RWPE2 (cell line): Measurements from ENCODE around the gene ZNF771.
"Not testable (repeated sequence)": the region's sequence is repeated elsewhere in the genome, so short reads cannot be mapped to it uniquely, and the experiment has no call there.

Experiments used
- ATAC-seq: fragments of 200-7000 bp; cut with Tn5 transposase; 3 replicates; pipeline ENCODE4 v1.9.1; 2021; ENCODE audit warnings: low read depth
- DNase-seq: peaks from one replicate; pipeline ENCODE4 v3.0.0-alpha.2; 2020; ENCODE audit warnings: low spot score
- H3K27ac ChIP-seq: fragments of 450-650 bp; 2 replicates; pipeline ENCODE4 v1.5.1; 2017; ENCODE audit warnings: mild to moderate bottlenecking; ENCODE audit not compliant: poor library complexity, severe bottlenecking
- H3K27me3 ChIP-seq: fragments of 250-450 bp; sonication (Bioruptor Pico); 2 replicates; pipeline ENCODE4 v1.5.1; 2021; ENCODE audit warnings: mild to moderate bottlenecking, moderate library complexity; ENCODE audit not compliant: insufficient read depth, poor library complexity, severe bottlenecking
- H3K36me3 ChIP-seq: fragments of 250-450 bp; sonication (Bioruptor Pico); 2 replicates; pipeline ENCODE4 v1.5.1; 2020; ENCODE audit warnings: low read depth, mild to moderate bottlenecking, moderate library complexity
- H3K4me1 ChIP-seq: fragments of 250-450 bp; sonication (Bioruptor Pico); 2 replicates; pipeline ENCODE4 v1.5.1; 2021; ENCODE audit warnings: mild to moderate bottlenecking, moderate library complexity; ENCODE audit not compliant: insufficient read depth, poor library complexity, severe bottlenecking
- H3K4me3 ChIP-seq: fragments of 250-450 bp; sonication (Bioruptor Pico); 2 replicates; pipeline ENCODE4 v1.5.1; 2021; ENCODE audit warnings: mild to moderate bottlenecking, moderate library complexity; ENCODE audit not compliant: severe bottlenecking
- H3K9me3 ChIP-seq: fragments of 250-450 bp; sonication (Bioruptor Pico); 2 replicates; pipeline ENCODE4 v1.5.1; 2021; ENCODE audit warnings: mild to moderate bottlenecking, moderate library complexity; ENCODE audit not compliant: severe bottlenecking
- TF ChIP-seq, protein P1 (sequence below): fragments of 450-650 bp; IDR thresholded peaks from one replicate; pipeline ENCODE4 v1.5.1; 2017; ENCODE audit warnings: mild to moderate bottlenecking, moderate library complexity; ENCODE audit not compliant: poor library complexity, severe bottlenecking

ZNF771 gene

DNA sequence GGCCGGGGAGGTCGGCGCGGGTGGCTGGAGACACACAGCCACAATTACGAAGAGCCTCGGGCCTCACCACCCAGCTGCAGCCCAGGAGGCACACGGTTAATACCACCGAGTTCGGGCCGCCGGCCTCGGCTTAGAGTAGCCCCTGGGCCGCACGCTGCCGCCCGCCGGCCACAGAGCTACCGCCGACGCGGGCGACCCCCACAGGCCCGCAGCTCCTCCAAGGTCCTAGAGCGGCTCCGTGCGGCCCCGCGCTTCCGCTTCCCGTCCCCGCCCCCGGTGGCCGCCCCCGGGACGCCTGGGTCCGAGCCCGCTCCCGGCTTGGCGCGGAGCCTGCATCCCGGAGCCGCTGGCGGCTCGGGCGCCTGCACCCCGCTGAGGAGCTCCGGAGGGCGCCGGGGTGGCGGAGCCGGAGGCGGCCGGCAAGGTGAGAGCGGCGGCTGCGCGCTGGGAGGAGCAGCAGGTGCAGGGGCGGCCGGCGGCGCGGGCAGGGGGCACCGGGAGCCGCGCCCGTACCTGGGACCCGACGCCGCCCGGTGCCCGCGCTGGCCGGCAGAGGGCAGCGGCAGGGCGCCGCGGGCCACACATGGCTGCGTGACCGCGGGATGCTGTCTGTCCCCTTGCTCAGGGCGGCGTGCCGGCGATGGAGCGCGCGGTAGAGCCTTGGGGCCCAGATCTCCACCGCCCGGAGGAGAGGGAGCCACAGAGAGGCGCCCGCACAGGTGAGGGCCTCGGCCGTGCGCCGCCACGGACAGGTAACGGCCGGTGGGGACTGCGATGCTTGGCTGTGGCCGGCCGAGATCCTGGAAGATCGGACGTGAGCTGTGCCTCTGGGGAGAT, 12.0 kb upstream of the ZNF771 start, which contains the start of gene ZNF48:
Gene ZNF48, plus strand, starts transcription at position 266 of the 837 bp plus-strand sequence. Its CDS starts 375 bp downstream, at position 641.
- Histone ChIP-seq H3K4me3 (peak within 1 kb of the TSS; percentile 95), H3K9me3 (no peaks in the 10 kb centered on the region), H3K36me3 (peaks cover 7% of the 10 kb centered on the region), H3K27ac (peak within 1 kb of the TSS; percentile 63), H3K4me1 (no peaks in the 10 kb centered on the region), H3K27me3 (no peaks in the 10 kb centered on the region)
- TF ChIP-seq, protein P1, sequence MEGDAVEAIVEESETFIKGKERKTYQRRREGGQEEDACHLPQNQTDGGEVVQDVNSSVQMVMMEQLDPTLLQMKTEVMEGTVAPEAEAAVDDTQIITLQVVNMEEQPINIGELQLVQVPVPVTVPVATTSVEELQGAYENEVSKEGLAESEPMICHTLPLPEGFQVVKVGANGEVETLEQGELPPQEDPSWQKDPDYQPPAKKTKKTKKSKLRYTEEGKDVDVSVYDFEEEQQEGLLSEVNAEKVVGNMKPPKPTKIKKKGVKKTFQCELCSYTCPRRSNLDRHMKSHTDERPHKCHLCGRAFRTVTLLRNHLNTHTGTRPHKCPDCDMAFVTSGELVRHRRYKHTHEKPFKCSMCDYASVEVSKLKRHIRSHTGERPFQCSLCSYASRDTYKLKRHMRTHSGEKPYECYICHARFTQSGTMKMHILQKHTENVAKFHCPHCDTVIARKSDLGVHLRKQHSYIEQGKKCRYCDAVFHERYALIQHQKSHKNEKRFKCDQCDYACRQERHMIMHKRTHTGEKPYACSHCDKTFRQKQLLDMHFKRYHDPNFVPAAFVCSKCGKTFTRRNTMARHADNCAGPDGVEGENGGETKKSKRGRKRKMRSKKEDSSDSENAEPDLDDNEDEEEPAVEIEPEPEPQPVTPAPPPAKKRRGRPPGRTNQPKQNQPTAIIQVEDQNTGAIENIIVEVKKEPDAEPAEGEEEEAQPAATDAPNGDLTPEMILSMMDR, result peak; percentile 75
- ATAC-seq, result peak; percentile 85
- no peak for DNase-seq

DNA sequence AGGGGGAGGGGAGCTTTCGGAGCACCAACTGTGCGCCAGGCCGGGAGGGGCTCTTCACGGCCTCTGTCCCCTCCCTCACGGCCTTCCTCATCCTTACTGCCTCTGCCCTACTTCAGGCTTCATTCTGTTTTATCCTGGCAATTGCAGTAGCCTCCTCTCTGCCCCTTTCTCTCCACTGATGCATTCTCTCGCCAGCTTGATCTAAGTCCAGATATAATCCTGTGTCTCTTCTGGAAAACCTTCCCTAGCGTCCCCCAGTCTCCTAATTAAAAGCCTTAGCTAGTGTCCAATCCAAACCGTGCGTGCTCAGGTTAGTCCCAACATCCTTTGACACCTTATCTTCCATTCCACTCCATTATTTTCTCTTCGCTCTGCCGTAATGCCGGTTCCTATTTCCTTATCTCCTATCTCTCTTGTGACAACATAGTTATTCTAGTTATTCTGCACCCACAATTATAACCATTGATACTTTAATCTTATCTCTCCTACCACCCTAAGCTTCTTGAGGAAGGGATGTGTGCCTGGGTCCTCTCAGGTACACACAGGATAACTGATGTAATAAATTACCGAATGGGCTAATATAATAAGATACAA, 11.3 kb upstream of the ZNF771 start:
- DNase-seq, result no peak
- Histone ChIP-seq H3K27me3 (no peaks in the 10 kb centered on the region), H3K4me1 (no peaks in the 10 kb centered on the region), H3K4me3 (peak overlapping the region; percentile 95), H3K36me3 (peaks cover 7% of the 10 kb centered on the region), H3K27ac (peak overlapping the region; percentile 63), H3K9me3 (no peaks in the 10 kb centered on the region)
- TF ChIP-seq, protein P1, result no peak
- no peak for ATAC-seq

DNA sequence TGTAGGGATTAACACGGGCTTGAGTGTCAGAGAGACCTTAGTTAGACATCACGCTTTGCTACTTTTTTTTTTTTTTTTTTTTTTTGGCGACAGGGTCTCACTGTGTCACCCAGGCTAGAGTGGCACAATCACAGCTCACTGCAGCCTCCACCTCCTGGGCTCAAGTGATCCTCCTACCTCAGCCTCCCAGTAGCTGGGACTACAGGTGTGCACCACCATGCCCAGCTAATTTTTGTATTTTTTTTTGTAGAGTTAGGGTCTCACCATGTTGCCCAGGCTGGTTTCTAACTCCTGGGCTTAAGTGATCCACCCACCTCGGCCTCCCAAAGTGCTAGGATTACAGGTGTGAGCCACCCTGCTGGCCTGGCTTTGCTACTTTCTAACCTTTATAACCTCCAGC, 10.8 kb upstream of the ZNF771 start:
- not testable (repeated sequence) for H3K36me3 ChIP-seq, H3K9me3 ChIP-seq, H3K27me3 ChIP-seq, H3K4me1 ChIP-seq, ATAC-seq, DNase-seq
- peak overlapping the region; percentile 63 for H3K27ac ChIP-seq
- peak overlapping the region; percentile 95 for H3K4me3 ChIP-seq

DNA sequence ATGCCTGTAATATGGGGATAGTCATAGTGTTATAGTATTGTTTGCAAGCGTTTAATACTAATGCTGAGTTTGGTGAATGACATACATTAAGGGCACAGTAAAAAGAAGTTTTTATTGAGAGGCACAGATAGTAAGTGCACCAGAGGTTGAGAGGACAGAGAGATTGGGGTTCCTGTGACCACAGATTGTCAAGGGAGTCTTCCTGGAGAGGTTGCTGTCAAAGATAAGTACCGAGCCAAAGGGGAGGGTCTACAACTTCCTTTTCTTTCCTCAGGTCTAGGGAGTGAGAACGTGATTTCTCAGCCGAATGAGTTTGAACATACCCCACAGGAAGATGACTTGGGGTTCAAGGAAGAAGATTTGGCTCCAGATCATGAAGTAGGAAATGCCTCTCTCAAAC, 10.3 kb upstream of the ZNF771 start:
- no peak overlapping the region for H3K27ac ChIP-seq
- no peaks in the 10 kb centered on the region for H3K9me3 ChIP-seq
- H3K36me3 ChIP-seq, result peaks cover 7% of the 10 kb centered on the region
- DNase-seq, result no peak
- ATAC-seq, result no peak
- H3K4me1 ChIP-seq, result no peaks in the 10 kb centered on the region
- TF ChIP-seq, protein P1, result no peak
- no peak overlapping the region for H3K4me3 ChIP-seq
- no peaks in the 10 kb centered on the region for H3K27me3 ChIP-seq

DNA sequence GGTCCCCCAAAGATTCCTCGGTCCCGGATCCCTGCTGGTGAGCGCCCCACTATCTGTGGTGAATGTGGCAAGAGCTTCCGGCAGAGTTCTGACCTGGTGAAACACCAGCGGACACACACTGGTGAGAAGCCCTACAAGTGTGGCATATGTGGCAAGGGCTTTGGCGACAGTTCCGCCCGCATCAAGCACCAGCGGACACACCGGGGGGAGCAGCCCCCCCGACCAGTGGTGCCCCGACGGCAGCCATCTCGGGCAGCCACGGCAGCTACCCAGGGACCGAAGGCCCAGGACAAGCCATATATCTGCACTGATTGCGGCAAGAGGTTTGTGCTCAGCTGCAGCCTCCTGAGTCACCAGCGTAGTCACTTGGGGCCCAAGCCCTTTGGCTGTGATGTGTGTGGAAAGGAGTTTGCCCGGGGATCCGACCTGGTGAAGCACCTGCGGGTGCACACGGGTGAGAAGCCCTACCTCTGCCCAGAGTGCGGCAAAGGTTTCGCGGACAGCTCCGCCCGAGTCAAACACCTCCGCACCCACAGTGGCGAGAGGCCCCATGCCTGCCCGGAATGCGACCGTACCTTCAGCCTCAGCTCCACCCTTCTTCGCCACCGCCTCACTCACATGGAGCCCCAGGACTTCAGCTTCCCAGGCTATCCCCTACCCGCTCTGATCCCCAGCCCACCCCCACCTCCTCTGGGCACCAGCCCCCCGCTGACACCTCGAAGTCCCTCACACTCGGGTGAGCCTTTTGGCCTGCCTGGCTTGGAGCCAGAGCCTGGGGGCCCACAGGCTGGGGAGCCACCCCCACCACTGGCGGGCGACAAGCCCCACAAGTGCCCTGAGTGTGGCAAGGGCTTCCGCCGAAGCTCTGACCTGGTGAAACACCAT, 9.4 kb upstream of the ZNF771 start:
- no peak overlapping the region for H3K27ac ChIP-seq
- H3K36me3 ChIP-seq, result peaks cover 7% of the 10 kb centered on the region
- DNase-seq (no peak), ATAC-seq (no peak)
- H3K27me3 ChIP-seq, result no peaks in the 10 kb centered on the region
- TF ChIP-seq, protein P1, result no peak
- H3K4me3 ChIP-seq, result no peak overlapping the region
- no peaks in the 10 kb centered on the region for H3K9me3 ChIP-seq
- no peaks in the 10 kb centered on the region for H3K4me1 ChIP-seq
